HepG2 (cell line): ENCODE results near the gene GDAP1L1. TPM values are rescaled to one million over a fixed set of nuclear protein-coding genes. Genes with fewer than 3 reads are reported as not detected.
A peak's percentile ranks its signal among the peaks of the same experiment; 100 is the strongest.

Experiments
- ATAC-seq: fragments of 200-7000 bp; cut with Tn5 transposase; 3 replicates; pipeline ENCODE4 v1.9.1; 2020; ENCODE audit warnings: mild to moderate bottlenecking, moderate library complexity
- BruUV-seq: library from RNA; stranded (reverse); fragments of 400-500 nt; replicated peaks from 2 replicates; lab custom pipeline; 2021; lab: Mats Ljungman, UMichigan
- CTCF ChIA-PET: fragments of 300-600 bp; formaldehyde crosslinking; extraction: SDS; loops from one replicate; lab custom pipeline; 2021; ENCODE audit warnings: low total read pairs, inconsistent platforms, low intra/inter-chr PET ratio; lab: Yijun Ruan, JAX
- POLR2A ChIA-PET: fragments of 350-600 bp; sonication (Branson Sonifier 250); formaldehyde crosslinking; loops from one replicate; lab custom pipeline; 2020; ENCODE audit warnings: antibody characterized with exemption, inconsistent platforms; lab: Yijun Ruan, JAX
- DNase-seq: peaks from one replicate; pipeline ENCODE4 v3.0.0-alpha.2; 2015; ENCODE audit warnings: low spot score
- FAIRE-seq: peaks from 3 replicates; lab custom pipeline; 2011; peaks lifted over from hg19 to GRCh38; lab: Jason Lieb, UNC
- H2AFZ ChIP-seq: one replicate; pipeline ENCODE4 v1.6.1; 2011; ENCODE audit warnings: low read length, inconsistent platforms
- H3K27ac ChIP-seq: fragments of 300-600 bp; 3 replicates; pipeline ENCODE4 v1.8.0; 2011; ENCODE audit warnings: mixed run types, mild to moderate bottlenecking, mixed read lengths, low read length, inconsistent platforms; ENCODE audit not compliant: insufficient read depth; ENCODE audit errors: extremely low read length
- H3K27me3 ChIP-seq, 2 experiments: fragments of 200-600 bp in 1 of 2; 2 replicates in 1 of 2; 3 replicates in 1 of 2; pipeline versions ENCODE4 v1.6.0 to v1.8.0; 2011; ENCODE audit warnings: low read length in 2 of 2, mild to moderate bottlenecking in 2 of 2, moderate library complexity in 2 of 2, inconsistent platforms in 1 of 2; ENCODE audit not compliant: insufficient read depth in 2 of 2, control insufficient read depth in 1 of 2
- H3K36me3 ChIP-seq, 2 experiments: fragments of 200-600 bp in 1 of 2; replicated peaks in 1 of 2; 2 replicates in 1 of 2; 3 replicates in 1 of 2; pipeline versions ENCODE4 v1.5.1 to v1.8.0; 2011; ENCODE audit warnings: low read length in 2 of 2, inconsistent platforms in 1 of 2; ENCODE audit not compliant: insufficient read depth in 2 of 2, control insufficient read depth in 1 of 2
- H3K4me1 ChIP-seq: 2 replicates; pipeline ENCODE4 v1.5.1; 2012; ENCODE audit warnings: low read length, inconsistent platforms; ENCODE audit not compliant: insufficient read depth
- H3K4me2 ChIP-seq: 2 replicates; pipeline ENCODE4 v1.6.0; 2011; ENCODE audit warnings: low read depth, low read length, inconsistent platforms
- H3K4me3 ChIP-seq, 3 experiments: fragments of 200-600 bp in 1 of 3; sonication (generic), shearing (Covaris generic) in 1 of 3; replicated peaks in 1 of 3; 2 replicates each; pipeline ENCODE4 v1.5.1; 2011 to 2016; ENCODE audit warnings: low read length in 3 of 3, inconsistent platforms in 2 of 3, low read depth in 2 of 3, mild to moderate bottlenecking in 2 of 3, control low read depth in 1 of 3, mixed read lengths in 1 of 3; ENCODE audit not compliant: insufficient read depth in 1 of 3
- H3K79me2 ChIP-seq: one replicate; pipeline ENCODE4 v1.6.1; 2011; ENCODE audit warnings: low read length, inconsistent platforms; ENCODE audit not compliant: insufficient read depth
- H3K9ac ChIP-seq: 2 replicates; pipeline ENCODE4 v1.6.0; 2011; ENCODE audit warnings: mild to moderate bottlenecking, low read depth, low read length, inconsistent platforms; ENCODE audit not compliant: insufficient read depth
- H3K9me3 ChIP-seq: 2 replicates; pipeline ENCODE4 v1.5.1; 2012; ENCODE audit warnings: mild to moderate bottlenecking, low read length
- H4K20me1 ChIP-seq: 2 replicates; pipeline ENCODE4 v1.6.0; 2011; ENCODE audit warnings: inconsistent platforms, mild to moderate bottlenecking, low read length, moderate library complexity; ENCODE audit not compliant: insufficient read depth
- CBX1 ChIP-seq: IDR thresholded peaks from one replicate; pipeline ENCODE4 v1.6.1; 2016; ENCODE audit warnings: antibody characterized with exemption, low read depth
- CHD4 ChIP-seq: fragments of 200-600 bp; sonication (generic); IDR thresholded peaks from 2 replicates; pipeline ENCODE4 v1.7.0; 2017; ENCODE audit warnings: mild to moderate bottlenecking, low read length, borderline replicate concordance
- FOXA1 ChIP-seq, 2 experiments: fragments of 450-650 bp in 1 of 2; sonication (generic) in 1 of 2; formaldehyde crosslinking in 1 of 2; IDR thresholded peaks; 2 replicates each; pipeline versions ENCODE4 v1.4.0 to v1.6.1; 2016 to 2020; ENCODE audit warnings: missing genetic modification reagents in 1 of 2
- HOXD1 ChIP-seq: sonication (generic); formaldehyde crosslinking; IDR thresholded peaks from 2 replicates; pipeline ENCODE4 v1.5.0; 2020; ENCODE audit warnings: missing genetic modification reagents
- ISL2 ChIP-seq: sonication (generic); formaldehyde crosslinking; IDR thresholded peaks from 2 replicates; pipeline ENCODE4 v1.5.0; 2020; ENCODE audit warnings: missing genetic modification reagents
- MBD4 ChIP-seq: IDR thresholded peaks from 2 replicates; pipeline ENCODE4 v1.6.1; 2012; ENCODE audit warnings: low read length, inconsistent platforms, borderline replicate concordance
- NONO ChIP-seq, 2 experiments: fragments of 450-650 bp in 1 of 2; sonication (generic) in 1 of 2; formaldehyde crosslinking in 1 of 2; IDR thresholded peaks in 1 of 2; conservative IDR thresholded peaks in 1 of 2; 2 replicates each; pipeline versions ENCODE4 v1.6.1 to v1.8.0; 2017 to 2022; ENCODE audit warnings: mild to moderate bottlenecking in 1 of 2, missing genetic modification reagents in 1 of 2, moderate library complexity in 1 of 2
- POLR2A ChIP-seq, 2 experiments: IDR thresholded peaks; 2 replicates each; pipeline ENCODE4 v1.6.1; 2011; ENCODE audit warnings: low read depth in 2 of 2, low read length in 2 of 2, mild to moderate bottlenecking in 1 of 2, moderate library complexity in 1 of 2; ENCODE audit not compliant: insufficient read depth in 1 of 2
- RARA ChIP-seq: IDR thresholded peaks from 2 replicates; pipeline ENCODE4 v1.6.1; 2016; ENCODE audit warnings: missing genetic modification reagents, missing compliant biosample characterization
- RFX1 ChIP-seq: fragments of 450-650 bp; IDR thresholded peaks from 2 replicates; pipeline ENCODE4 v1.6.1; 2017
- SOX13 ChIP-seq, 3 experiments: fragments of 450-650 bp in 1 of 3; sonication (generic) in 1 of 3; formaldehyde crosslinking in 1 of 3; IDR thresholded peaks in 2 of 3; conservative IDR thresholded peaks in 1 of 3; 2 replicates each; pipeline versions ENCODE4 v1.5.0 to v1.6.1; 2016 to 2020; ENCODE audit warnings: antibody characterized with exemption in 1 of 3, mild to moderate bottlenecking in 1 of 3, missing compliant biosample characterization in 1 of 3, missing genetic modification reagents in 1 of 3, moderate library complexity in 1 of 3
- SOX5 ChIP-seq: IDR thresholded peaks from 2 replicates; pipeline ENCODE4 v1.6.1; 2016; ENCODE audit warnings: borderline replicate concordance
- SP2 ChIP-seq: sonication (generic); formaldehyde crosslinking; IDR thresholded peaks from 2 replicates; pipeline ENCODE4 v1.5.1; 2020; ENCODE audit warnings: mild to moderate bottlenecking, missing genetic modification reagents
- TBL1XR1 ChIP-seq: fragments of 150-350 bp; IDR thresholded peaks from 2 replicates; pipeline ENCODE4 v1.6.1; 2014; ENCODE audit warnings: borderline replicate concordance, low read length; ENCODE audit not compliant: partially characterized antibody
- ZNF121 ChIP-seq: sonication (generic); formaldehyde crosslinking; IDR thresholded peaks from 2 replicates; pipeline ENCODE4 v1.5.0; 2020; ENCODE audit warnings: mild to moderate bottlenecking, missing genetic modification reagents
- ZNF232 ChIP-seq: sonication (generic); formaldehyde crosslinking; IDR thresholded peaks from 2 replicates; pipeline ENCODE4 v1.4.0; 2020; ENCODE audit warnings: missing genetic modification reagents, borderline replicate concordance
- ZNF253 ChIP-seq: sonication (generic); formaldehyde crosslinking; IDR thresholded peaks from 2 replicates; pipeline ENCODE4 v1.8.0; 2022; ENCODE audit warnings: mild to moderate bottlenecking, missing genetic modification reagents, borderline replicate concordance
- ZNF343 ChIP-seq: sonication (generic); formaldehyde crosslinking; IDR thresholded peaks from 2 replicates; pipeline ENCODE4 v1.4.0; 2020; ENCODE audit warnings: mild to moderate bottlenecking, missing genetic modification reagents
- WGBS: methylation state at CpG from one replicate; pipeline ENCODE4 v1.1.6; 2017; ENCODE audit warnings: low lambda C conversion rate; 5-methylcytosine and 5-hydroxymethylcytosine counted together
- in situ Hi-C: cut with HindIII; loops from 2 replicates; pipeline ENCODE4 v1.10.0; 2017; ENCODE audit warnings: low pct_unique_long_range_greater_than_20kb; ENCODE audit not compliant: extremely low pct_ligation_motif_present
- intact Hi-C: fragments of 100-400 bp; cut with micrococcal nuclease; formaldehyde crosslinking; loops from one replicate; pipeline ENCODE4 v1.10.0; 2022; ENCODE audit not compliant: unreplicated experiment
- polyA plus RNA-seq, 8 experiments: library from polyadenylated mRNA; depleted of rRNA in 3 of 8; stranded (reverse) in 7 of 8; unstranded in 1 of 8; fragments of >200 nt; fragmentation: Illumina TruSeq in 4 of 8; extraction: Trizol in 4 of 8; gene quantifications; 2 replicates each; pipeline versions ENCODE4 v1.2.1 to v1.2.3, GENCODE V29; 2011 to 2016; ENCODE audit warnings: low read depth in 4 of 8, missing spikeins in 1 of 8, mixed read lengths in 1 of 8; ENCODE audit not compliant: insufficient read depth in 1 of 8
- total RNA-seq, 5 experiments: library from RNA; depleted of rRNA; stranded (reverse); fragments of >200 nt; fragmentation: Illumina TruSeq; extraction: Trizol; gene quantifications; 2 replicates each; pipeline ENCODE4 v1.2.3, GENCODE V29; 2016; ENCODE audit warnings: low read depth in 1 of 5

GDAP1L1 gene
- total and polyA plus RNA-seq, 2 of the 13 experiments (the other 11 are each of a cell fraction or from before 2014, with no cell fraction given), result 0.04 TPM; not detected in 1

DNA sequence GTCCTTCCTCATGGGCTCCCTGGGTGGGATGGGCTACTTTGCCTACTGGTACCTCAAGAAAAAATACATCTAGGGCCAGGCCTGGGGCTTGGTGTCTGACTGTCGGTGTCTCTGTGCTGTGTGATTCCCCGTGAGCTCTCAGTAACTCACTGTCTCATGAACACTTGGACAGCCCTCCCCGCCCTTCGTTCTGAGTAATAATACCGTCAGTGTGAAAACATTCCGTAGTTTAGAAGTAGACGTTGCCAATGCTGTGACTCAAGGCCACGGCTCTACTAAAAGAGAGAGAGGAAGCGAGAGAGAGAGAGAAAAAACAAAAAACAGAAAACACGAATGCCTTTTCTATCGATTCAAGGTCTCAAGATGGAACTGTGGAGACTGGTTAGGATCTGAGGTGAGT is 32.1 kb downstream of the GDAP1L1 start:
- Histone ChIP-seq H4K20me1 (no peaks in the 10 kb centered on the region), H3K4me2 (no peak overlapping the region), H3K36me3 (no peaks in the 10 kb centered on the region), H3K4me3 (no peak overlapping the region), H2AFZ (no peak overlapping the region), H3K79me2 (no peaks in the 10 kb centered on the region), H3K4me1 (peaks cover 60% of the 10 kb centered on the region), H3K27ac (no peak overlapping the region)
- intact Hi-C loops (no loop called here), in situ Hi-C loops (no loop called here)
- POLR2A ChIA-PET, result no interaction called here
- CTCF ChIA-PET, result no interaction called here
- DNase-seq, result no peak
- no TSS peak for BruUV-seq
- no peak for FAIRE-seq
- TF ChIP-seq ISL2 (CRISPR knock-in tag), result no peak
- no peak for TF ChIP-seq CHD4
- TF ChIP-seq SP2 (CRISPR knock-in tag), result no peak
- TF ChIP-seq NONO (IDR thresholded peaks at IDR 0.05), result no peak
- TF ChIP-seq NONO (CRISPR knock-in tag; conservative IDR thresholded peaks at IDR 0.05), result no peak
- TF ChIP-seq CBX1, result no peak
- TF ChIP-seq MBD4, result no peak
- TF ChIP-seq ZNF232 (CRISPR knock-in tag), result no peak
- no peak for TF ChIP-seq TBL1XR1
- no peak for TF ChIP-seq ZNF253
- no peak for TF ChIP-seq HOXD1
- TF ChIP-seq POLR2A (IDR thresholded peaks at IDR 0.05; ENCODE audit: insufficient read depth in 1 of 2, low read depth in 2 of 2, low read length in 2 of 2), result no peak
- TF ChIP-seq, all 625 proteins: peak for 0
- Histone ChIP-seq H3K27me3 (no peaks in the 10 kb centered on the region), H3K9ac (no peak overlapping the region), H3K9me3 (no peaks in the 10 kb centered on the region)
- no peak for ATAC-seq
- 85% methylated on average over 11 of the region's 11 CpGs for WGBS

GRCh38 chr20:44280387-44280786 is 33.3 kb downstream of the GDAP1L1 start:
- Histone ChIP-seq H3K79me2 (no peaks in the 10 kb centered on the region), H3K27ac (no peak overlapping the region), H3K4me1 (peaks cover 48% of the 10 kb centered on the region), H3K4me3 (no peak overlapping the region), H2AFZ (no peak overlapping the region), H3K27me3 (no peaks in the 10 kb centered on the region), H3K4me2 (no peak overlapping the region), H4K20me1 (no peaks in the 10 kb centered on the region), H3K36me3 (no peaks in the 10 kb centered on the region), H3K9me3 (no peaks in the 10 kb centered on the region), H3K9ac (no peak overlapping the region)
- POLR2A ChIA-PET, result no interaction called here
- FAIRE-seq (no peak), ATAC-seq (no peak), DNase-seq (peak; percentile 30)
- TF ChIP-seq RARA (CRISPR knock-in tag), result peak; percentile 68
- no peak for TF ChIP-seq ZNF343 (CRISPR knock-in tag)
- no peak for TF ChIP-seq FOXA1 (IDR thresholded peaks at IDR 0.05)
- TF ChIP-seq FOXA1 (CRISPR knock-in tag; IDR thresholded peaks at IDR 0.05), result 0 out of 2 replicates have a peak, but pooled peaks have one; percentile 22
- peak; percentile 45; the same call in 1 of the 2 replicates for TF ChIP-seq ZNF121 (CRISPR knock-in tag)
- TF ChIP-seq SOX13 (IDR thresholded peaks at IDR 0.05), result no peak
- TF ChIP-seq SOX13 (CRISPR knock-in tag; conservative IDR thresholded peaks at IDR 0.05 in 1 of 2, IDR thresholded peaks at IDR 0.05 in 1 of 2), result 0 out of 4 replicates have a peak, but pooled peaks of 1 of the 2 experiments have one; percentile 17
- 0 out of 2 replicates have a peak, but pooled peaks have one; percentile 20 for TF ChIP-seq SOX5 (CRISPR knock-in tag)
- no peak for TF ChIP-seq RFX1
- intact Hi-C loops (no loop called here), in situ Hi-C loops (no loop called here)
- CTCF ChIA-PET, result no interaction called here
- BruUV-seq, result no TSS peak
- 96% methylated on average over 2 of the region's 2 CpGs for WGBS
